Smooth muscle cell of the brain vasculature (primary cell): ENCODE results near the gene RBPMS2.

Experiments used
- DNase-seq: peaks from one replicate; pipeline ENCODE4 v3.0.0-alpha.2; 2012; ENCODE audit warnings: low read depth, low spot score

The RBPMS2 gene

GRCh38 chr15:64731012-64731804, 44.2 kb downstream of the RBPMS2 start:
- peak; percentile 41 for DNase-seq

- no peak for DNase-seq
Measured at GRCh38 chr15:64730151-64730550, 45.2 kb downstream of the RBPMS2 start.

GRCh38 chr15:64720188-64720587, 55.2 kb downstream of the RBPMS2 start:
- DNase-seq = no peak

GRCh38 chr15:64717735-64718495, 57.5 kb downstream of the RBPMS2 start:
- DNase-seq = no peak

- no peak for DNase-seq
Measured at GRCh38 chr15:64717130-64717529, 58.3 kb downstream of the RBPMS2 start.

- no peak for DNase-seq
Measured at GRCh38 chr15:64716452-64716851, 58.9 kb downstream of the RBPMS2 start.

GRCh38 chr15:64713592-64713991, 61.8 kb downstream of the RBPMS2 start:
- no peak for DNase-seq

GRCh38 chr15:64712353-64712752, 63.0 kb downstream of the RBPMS2 start:
- no peak for DNase-seq

- no peak for DNase-seq
Measured at GRCh38 chr15:64710676-64711428, 64.5 kb downstream of the RBPMS2 start.

- DNase-seq = no peak
Measured at GRCh38 chr15:64706011-64706911, 69.1 kb downstream of the RBPMS2 start.

- no peak for DNase-seq
Measured at GRCh38 chr15:64705006-64705405, 70.4 kb downstream of the RBPMS2 start.

- DNase-seq = no peak
Measured at GRCh38 chr15:64703632-64703959, 71.8 kb downstream of the RBPMS2 start.

- peak; percentile 74 for DNase-seq
Measured at GRCh38 chr15:64702816-64703631, 72.4 kb downstream of the RBPMS2 start.

GRCh38 chr15:64701482-64702184, 73.8 kb downstream of the RBPMS2 start:
- DNase-seq = no peak

GRCh38 chr15:64701051-64701450, 74.3 kb downstream of the RBPMS2 start:
- no peak for DNase-seq

- DNase-seq = no peak
Measured at GRCh38 chr15:64699751-64700388, 75.5 kb downstream of the RBPMS2 start.

- DNase-seq = no peak
Measured at GRCh38 chr15:64698823-64699222, 76.6 kb downstream of the RBPMS2 start.

GRCh38 chr15:64697911-64698369, 77.4 kb downstream of the RBPMS2 start:
- DNase-seq = no peak

- DNase-seq = no peak
Measured at GRCh38 chr15:64696481-64696880, 78.9 kb downstream of the RBPMS2 start.
